Muscle layer of duodenum (tissue), 2 donors: ENCODE results near the gene OVOL2.
"Not testable (repeated sequence)": the region's sequence is repeated elsewhere in the genome, so short reads cannot be mapped to it uniquely, and the experiment has no call there.

ENCODE experiments used
- H3K27ac ChIP-seq: one replicate; pipeline ENCODE4 v1.7.0; 2013; ENCODE audit warnings: mild to moderate bottlenecking, low read length
- H3K27me3 ChIP-seq: one replicate; pipeline ENCODE4 v1.7.0; 2013; ENCODE audit warnings: low read depth, mild to moderate bottlenecking, control low read depth, low read length
- H3K36me3 ChIP-seq, 2 donors: one replicate each; pipeline ENCODE4 v1.7.0; 2013; ENCODE audit warnings: low read length in 2 of 2, control low read depth in 1 of 2, mild to moderate bottlenecking in 1 of 2; ENCODE audit not compliant: insufficient read depth in 2 of 2, control insufficient read depth in 1 of 2
- H3K4me1 ChIP-seq, 2 donors: one replicate each; pipeline ENCODE4 v1.7.0; 2013; ENCODE audit warnings: low read length in 2 of 2, mild to moderate bottlenecking in 2 of 2, control low read depth in 1 of 2, moderate library complexity in 1 of 2; ENCODE audit not compliant: insufficient read depth in 2 of 2, control insufficient read depth in 1 of 2
- H3K4me3 ChIP-seq, 2 donors: one replicate each; pipeline ENCODE4 v1.7.0; 2013; ENCODE audit warnings: low read length in 2 of 2, low read depth in 1 of 2, mild to moderate bottlenecking in 1 of 2
- H3K9me3 ChIP-seq, 2 donors: one replicate each; pipeline ENCODE4 v1.7.0; 2013; ENCODE audit warnings: low read length in 2 of 2, control low read depth in 1 of 2, mild to moderate bottlenecking in 1 of 2; ENCODE audit not compliant: control insufficient read depth in 1 of 2
- donor health status: healthy.

Gene OVOL2

DNA sequence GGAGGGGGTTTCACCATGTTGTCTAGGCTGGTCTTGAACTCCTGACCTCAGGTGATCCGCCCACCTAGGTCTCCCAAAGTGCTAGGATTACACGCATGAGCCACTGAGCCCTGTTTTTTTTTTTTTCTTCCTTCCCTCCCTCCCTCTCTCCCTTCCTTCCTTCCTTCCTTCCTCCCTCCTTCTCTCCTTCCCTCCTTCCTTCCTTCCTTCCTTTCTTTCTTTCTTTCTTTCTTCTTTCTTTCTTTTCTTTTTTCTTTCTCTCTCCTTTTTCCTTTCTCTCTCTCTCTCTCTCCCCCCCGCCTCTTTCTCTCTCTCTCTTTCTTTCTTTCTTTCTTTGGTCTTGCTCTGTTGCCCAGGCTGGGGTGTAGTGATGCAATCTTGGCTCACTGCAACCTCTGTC is 30.6 kb upstream of the OVOL2 start:
- H3K4me3 ChIP-seq, H3K27ac ChIP-seq, H3K4me1 ChIP-seq, H3K9me3 ChIP-seq, H3K36me3 ChIP-seq, H3K27me3 ChIP-seq: not testable (repeated sequence)

DNA sequence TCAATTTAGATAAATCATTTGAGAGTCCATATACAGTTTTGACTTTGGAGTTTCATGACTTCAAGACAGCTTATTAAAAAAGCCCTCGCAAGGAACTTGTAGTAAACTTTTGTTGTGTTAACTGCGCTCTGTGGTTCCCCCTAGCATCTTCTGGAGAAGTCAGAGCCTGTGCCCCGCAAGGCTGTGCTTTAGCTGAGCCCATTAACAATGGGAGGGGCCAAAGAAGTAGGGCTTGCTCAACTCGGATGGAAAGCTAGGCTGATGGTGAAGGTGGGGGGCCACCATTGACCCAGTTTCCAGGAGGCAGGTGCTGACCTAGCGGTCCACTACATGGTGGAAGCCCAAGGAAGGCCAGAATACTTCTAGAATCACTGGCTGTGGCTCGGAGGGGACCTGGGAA is 29.3 kb upstream of the OVOL2 start:
- Histone ChIP-seq H3K9me3 (no peaks in the 10 kb centered on the region), H3K4me1 (no peaks in the 10 kb centered on the region), H3K36me3 (no peaks in the 10 kb centered on the region), H3K27ac (no peak overlapping the region), H3K27me3 (no peaks in the 10 kb centered on the region), H3K4me3 (no peak overlapping the region)

DNA sequence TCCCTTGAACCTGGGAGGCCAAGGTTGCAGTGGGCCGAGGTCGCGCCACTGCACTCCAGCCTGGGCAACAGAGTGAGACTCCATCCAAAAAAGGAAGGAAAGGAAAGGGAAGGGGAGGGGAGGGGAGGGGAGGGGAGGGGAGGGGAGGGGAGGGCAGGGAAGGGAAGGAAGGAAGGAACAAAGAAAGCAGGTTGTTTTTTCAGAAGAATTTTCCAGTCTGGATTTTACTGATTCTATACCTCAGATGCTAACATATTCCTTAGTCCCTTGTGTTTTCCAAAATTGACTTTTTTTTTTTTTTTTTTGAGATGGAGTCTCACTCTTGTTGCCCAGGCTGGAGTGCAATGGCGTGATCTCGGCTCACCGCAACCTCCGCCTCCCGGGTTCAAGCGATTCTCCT is 23.1 kb upstream of the OVOL2 start:
- H3K9me3 ChIP-seq, H3K4me1 ChIP-seq, H3K27me3 ChIP-seq, H3K36me3 ChIP-seq, H3K4me3 ChIP-seq, H3K27ac ChIP-seq: not testable (repeated sequence)

DNA sequence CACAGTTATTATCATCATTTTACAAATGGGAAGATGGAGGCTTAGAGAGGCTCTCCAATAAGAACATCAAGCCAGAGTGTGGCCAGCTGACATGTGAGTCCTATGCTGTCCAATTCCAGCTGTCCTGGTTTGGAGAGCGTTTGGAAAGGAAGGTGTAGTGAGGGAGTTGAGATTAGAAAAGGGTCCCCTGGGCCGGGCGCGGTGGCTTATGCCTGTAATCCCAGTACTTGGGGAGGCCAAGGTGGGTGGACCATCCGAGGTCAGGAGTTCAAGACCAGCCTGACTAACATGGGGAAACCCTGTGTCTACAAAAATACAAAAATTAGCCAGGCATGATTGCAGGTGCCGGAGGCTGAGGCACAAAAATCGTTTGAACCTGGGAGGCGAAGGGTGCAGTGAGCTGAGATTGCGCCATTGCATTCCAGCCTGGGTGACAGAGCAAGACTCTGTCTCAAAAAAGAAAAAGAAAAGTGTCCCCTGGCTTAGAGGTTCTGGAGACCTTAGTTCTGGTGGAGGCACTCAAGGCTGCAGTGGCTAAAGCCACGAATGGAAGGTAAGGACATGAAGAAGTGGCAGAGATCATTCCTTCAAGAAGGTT is 22.1 kb upstream of the OVOL2 start:
- H3K4me1 ChIP-seq, result no peaks in the 10 kb centered on the region
- H3K27ac ChIP-seq, result no peak overlapping the region

DNA sequence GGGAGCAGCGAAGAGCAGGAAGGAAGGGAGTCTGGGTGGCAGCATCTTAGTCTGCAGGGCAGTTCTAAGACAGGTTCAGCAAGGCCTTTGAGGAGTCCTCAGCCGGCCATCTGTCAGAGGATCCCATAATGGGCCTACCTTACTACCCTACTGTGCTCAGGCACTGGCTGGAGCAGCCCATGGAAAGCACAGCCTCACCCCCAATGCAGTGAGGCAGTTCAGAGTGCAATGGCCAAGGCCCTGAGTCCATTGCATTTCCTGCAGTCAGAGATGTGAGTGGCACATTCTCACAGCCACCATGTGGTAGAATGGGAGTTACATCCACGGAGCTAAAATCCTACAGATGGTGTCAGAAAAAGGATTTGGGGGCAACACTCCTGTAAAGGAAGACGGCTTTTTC is 19.4 kb upstream of the OVOL2 start:
- Histone ChIP-seq H3K4me3 (no peak overlapping the region), H3K9me3 (no peaks in the 10 kb centered on the region), H3K27me3 (no peaks in the 10 kb centered on the region), H3K36me3 (no peaks in the 10 kb centered on the region), H3K27ac (no peak overlapping the region), H3K4me1 (no peaks in the 10 kb centered on the region)

More for the DNA sequence above, 22.1 kb upstream of the OVOL2 start:
- Histone ChIP-seq H3K27me3 (no peaks in the 10 kb centered on the region), H3K9me3 (no peaks in the 10 kb centered on the region), H3K4me3 (no peak overlapping the region), H3K36me3 (no peaks in the 10 kb centered on the region)

DNA sequence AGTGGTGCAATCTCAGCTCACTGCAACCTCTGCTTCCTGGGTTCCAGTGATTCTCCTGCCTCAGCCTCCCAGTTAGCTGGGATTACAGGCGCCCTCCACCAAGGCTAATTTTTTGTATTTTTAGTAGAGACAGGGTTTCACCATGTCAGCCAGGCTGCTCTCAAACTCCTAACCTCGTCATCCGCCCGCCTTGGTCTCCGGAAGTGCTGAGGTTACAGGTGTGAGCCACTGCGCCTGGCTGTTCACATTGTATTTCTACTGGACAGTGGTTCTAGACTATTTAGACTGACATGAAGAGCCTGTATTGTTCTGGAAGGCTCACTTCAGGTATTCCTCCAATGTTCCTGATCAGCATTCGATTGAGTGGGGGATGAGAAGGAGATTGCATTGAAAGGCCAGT is 14.8 kb upstream of the OVOL2 start:
- H3K4me1 ChIP-seq, result no peaks in the 10 kb centered on the region
- H3K36me3 ChIP-seq, result no peaks in the 10 kb centered on the region
- H3K27me3 ChIP-seq, result no peaks in the 10 kb centered on the region
- H3K4me3 ChIP-seq, result no peak overlapping the region
- no peaks in the 10 kb centered on the region for H3K9me3 ChIP-seq
- H3K27ac ChIP-seq, result no peak overlapping the region

DNA sequence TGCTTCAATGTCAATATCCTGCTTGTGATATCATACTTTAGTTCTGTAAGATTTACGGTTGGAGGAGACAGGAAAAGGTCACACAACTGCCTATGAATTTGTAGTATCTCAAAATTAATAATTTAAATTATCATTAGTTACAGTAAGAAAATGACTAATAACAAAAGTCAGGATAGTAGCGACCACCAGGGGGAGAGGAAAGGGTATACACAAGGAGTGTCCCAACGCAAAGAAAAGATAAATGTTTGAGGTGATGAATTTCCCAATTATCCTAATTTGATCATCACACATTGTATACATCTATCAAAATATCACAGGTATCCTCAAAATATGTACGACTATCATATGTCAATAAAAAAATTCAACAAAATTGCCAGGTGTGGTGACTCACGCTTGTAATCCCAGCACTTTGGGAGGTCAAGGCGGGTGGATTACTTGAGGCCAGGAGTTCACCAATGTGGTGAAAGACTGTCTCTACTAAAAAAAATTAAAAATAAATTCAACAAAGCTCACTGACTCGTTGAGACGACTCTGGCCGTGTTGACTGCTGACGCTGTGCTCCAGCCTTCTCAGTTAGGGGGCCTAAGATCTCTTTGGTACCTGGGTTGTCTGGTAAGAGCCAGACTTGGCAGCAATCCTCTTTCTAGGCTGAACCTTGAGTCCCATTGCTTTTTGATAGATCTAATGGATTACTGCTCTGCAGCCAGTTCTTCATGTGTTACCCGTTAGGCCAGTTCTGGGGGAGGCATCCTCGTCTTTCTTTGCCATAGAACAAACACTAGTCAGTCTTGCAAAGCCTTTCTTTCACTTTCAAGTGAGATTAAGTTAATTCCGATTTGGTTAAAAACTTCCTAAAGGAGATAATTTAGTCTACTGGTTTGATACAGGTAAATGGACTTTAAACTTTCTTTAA is 9.0 kb upstream of the OVOL2 start:
- no peaks in the 10 kb centered on the region for H3K27me3 ChIP-seq

DNA sequence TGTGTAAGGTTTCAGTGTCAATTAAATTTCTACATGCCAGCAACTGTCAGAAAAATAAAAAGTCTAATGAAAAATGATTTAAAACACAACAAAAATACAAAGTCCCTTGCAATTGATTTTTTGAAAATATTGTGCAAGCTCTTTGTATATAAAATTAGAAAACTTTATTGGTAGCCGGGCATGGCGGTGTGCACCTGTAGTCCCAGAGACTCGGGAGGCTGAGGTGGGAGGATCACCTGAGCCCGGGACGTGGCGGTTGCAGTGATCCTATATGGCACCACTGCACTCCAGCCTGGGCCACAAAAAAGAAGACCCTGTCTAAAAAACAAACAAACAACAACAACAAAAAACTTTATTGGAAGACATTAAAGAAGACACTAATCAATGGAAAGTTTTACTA is 6.0 kb upstream of the OVOL2 start:
- Histone ChIP-seq H3K9me3 (no peaks in the 10 kb centered on the region), H3K27me3 (peaks cover 13% of the 10 kb centered on the region)

More for the DNA sequence above, 9.0 kb upstream of the OVOL2 start:
- Histone ChIP-seq H3K4me1 (no peaks in the 10 kb centered on the region), H3K27ac (no peak overlapping the region), H3K9me3 (no peaks in the 10 kb centered on the region), H3K36me3 (no peaks in the 10 kb centered on the region), H3K4me3 (no peak overlapping the region)

DNA sequence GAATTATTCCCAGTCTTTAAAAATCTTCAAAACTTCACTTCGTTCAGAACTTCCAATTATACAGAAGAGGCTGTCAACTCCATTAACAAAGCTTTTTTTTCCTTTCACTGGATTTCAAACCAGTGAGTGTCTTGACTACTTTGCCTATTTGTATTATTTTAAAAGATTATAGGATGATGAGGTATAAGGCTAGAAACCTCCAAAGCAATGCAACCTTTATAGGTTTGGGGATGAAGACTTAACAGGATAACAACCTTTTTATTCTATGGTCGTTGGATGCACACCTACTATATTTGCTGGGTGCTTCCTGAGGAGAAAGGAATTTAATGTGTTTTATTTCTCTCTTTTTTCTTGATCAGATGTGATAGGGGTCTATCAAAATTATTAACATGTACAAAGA is 1.9 kb upstream of the OVOL2 start:
- H3K27me3 ChIP-seq, result peaks cover 35% of the 10 kb centered on the region
- H3K9me3 ChIP-seq, result no peaks in the 10 kb centered on the region
- peaks cover 3 to 30% of the 10 kb centered on the region in 2 donors for H3K4me1 ChIP-seq
- H3K4me3 ChIP-seq, result no peak overlapping the region
- no peak overlapping the region for H3K27ac ChIP-seq
- no peaks in the 10 kb centered on the region for H3K36me3 ChIP-seq

More for the DNA sequence above, 6.0 kb upstream of the OVOL2 start:
- Histone ChIP-seq H3K36me3 (no peaks in the 10 kb centered on the region), H3K4me3 (no peak overlapping the region), H3K4me1 (peaks cover 0 to 6% of the 10 kb centered on the region in 2 donors), H3K27ac (no peak overlapping the region)

DNA sequence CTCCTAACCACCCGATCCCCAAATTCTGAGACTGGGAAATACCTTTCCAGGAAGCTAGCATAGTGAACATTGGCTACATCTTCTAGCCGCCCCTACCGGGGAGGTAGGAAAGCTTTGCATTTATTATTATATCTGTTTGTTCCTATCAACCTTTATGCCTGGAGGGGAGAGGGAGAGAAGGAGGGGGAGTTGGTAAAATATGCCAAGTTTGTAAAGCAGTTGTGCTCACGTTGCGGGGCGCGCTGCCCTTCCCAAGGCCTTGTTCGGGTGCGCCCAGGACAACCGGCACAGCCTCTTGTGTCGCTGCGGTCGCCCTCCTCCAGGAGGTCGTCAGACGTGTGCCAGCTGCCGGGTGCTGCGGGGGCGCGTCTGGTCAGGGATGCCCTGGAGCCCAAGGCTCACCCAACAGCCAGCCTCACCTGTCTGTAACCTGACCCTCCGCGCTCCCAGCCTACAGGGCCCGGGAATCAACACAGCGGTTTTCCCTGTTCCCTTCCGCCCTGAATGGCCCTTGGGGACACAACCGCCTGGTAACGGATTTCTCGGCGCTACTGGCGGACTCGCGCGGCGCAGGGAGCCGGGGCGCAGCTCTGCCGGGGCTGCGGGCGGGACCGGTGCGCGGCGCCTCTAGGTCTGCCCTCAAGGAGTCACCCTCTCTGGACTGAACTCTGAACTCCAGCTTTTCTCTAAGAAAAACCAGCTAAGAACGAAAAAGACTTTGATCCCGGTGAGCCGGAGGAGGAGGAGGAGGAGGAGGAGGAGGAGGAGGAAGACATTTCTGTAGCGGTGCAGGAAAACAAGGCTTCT is 1.1 kb upstream of the OVOL2 start:
- Histone ChIP-seq H3K36me3 (no peaks in the 10 kb centered on the region), H3K9me3 (no peaks in the 10 kb centered on the region), H3K27ac (no peak overlapping the region), H3K4me3 (peak overlapping the region; percentile 15 to 49), H3K4me1 (peaks cover 3 to 30% of the 10 kb centered on the region in 2 donors), H3K27me3 (peaks cover 38% of the 10 kb centered on the region)

DNA sequence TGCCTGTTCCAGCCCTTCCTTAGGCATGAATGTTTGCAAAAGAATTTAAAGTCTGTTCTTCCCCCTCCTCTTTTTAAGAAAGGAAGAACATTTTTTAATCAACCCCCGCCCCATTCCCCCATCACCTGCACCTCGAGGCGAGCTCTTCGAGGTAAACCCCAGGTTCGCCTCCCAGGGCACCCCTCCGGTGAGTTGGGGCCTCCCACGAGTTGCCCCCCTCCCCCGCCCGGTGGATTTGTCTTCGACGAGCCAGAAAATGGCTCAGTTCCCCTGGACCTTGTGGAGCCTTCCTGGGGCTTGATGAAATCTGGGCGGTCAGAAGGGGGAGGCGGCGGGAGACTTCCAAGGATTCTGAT is 256 bp upstream of the OVOL2 start:
- peaks cover 39% of the 10 kb centered on the region for H3K27me3 ChIP-seq
- peaks cover 3 to 30% of the 10 kb centered on the region in 2 donors for H3K4me1 ChIP-seq
- no peaks in the 10 kb centered on the region for H3K9me3 ChIP-seq
- no peaks in the 10 kb centered on the region for H3K36me3 ChIP-seq
- H3K4me3 ChIP-seq, result peak overlapping the region; percentile 7 to 65
- no peak overlapping the region for H3K27ac ChIP-seq
